Measurements from ENCODE around the gene RRAGD.

Gene RRAGD

DNA sequence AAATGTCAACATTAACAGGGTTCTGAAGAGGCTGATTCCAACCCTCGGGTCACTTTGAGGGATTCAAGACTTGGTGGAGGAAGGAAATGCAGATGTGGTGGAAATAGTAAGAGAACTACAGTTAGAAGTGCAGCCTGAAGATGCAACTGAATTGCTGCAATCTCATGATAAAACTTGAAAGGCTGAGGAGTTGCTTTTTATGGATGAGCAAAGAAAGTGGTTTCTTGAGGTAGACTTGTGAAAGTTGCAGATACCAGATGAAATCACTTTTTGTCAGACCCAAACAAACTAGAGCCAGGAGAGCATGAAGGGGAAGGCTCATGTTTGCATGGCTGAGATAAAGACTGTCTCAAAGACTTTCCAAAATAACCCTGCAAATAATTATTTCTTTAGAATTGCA lies 37.1 kb upstream of the RRAGD start:
- no peak for TF ChIP-seq MYC (IDR thresholded peaks at IDR 0.05; ENCODE audit: low read depth, low read length)
- TF ChIP-seq POLR2A (IDR thresholded peaks at IDR 0.05; ENCODE audit: extremely low read depth, insufficient read length) = no peak
- TF ChIP-seq, protein P1, sequence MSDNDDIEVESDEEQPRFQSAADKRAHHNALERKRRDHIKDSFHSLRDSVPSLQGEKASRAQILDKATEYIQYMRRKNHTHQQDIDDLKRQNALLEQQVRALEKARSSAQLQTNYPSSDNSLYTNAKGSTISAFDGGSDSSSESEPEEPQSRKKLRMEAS (IDR thresholded peaks at IDR 0.05; ENCODE audit: low read depth, low read length) = no peak
- DNase-seq (ENCODE audit: low read depth) = no peak
- no peak overlapping the region for H3K4me3 ChIP-seq (ENCODE audit: low read depth, low read length)

DNA sequence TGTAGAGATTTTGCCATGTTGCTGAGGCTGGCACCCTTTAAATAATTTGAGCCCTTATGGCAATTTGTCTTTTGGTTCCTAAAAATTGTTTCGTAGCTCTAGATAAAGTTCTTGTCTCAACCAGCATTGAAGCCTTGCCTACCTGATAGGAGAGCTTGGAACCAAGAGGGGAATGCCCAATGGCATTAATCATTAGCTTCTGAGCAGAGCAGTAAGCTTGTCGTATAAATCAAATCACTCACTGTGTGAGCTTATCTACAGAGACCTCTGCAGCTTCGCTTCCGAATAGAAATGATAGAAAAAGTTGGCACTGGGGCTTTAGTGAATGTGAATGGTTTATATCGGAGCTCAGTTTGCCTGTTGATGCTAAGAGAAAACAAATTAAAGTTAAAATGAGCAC lies 31.6 kb upstream of the RRAGD start:
- no peak for DNase-seq (ENCODE audit: low read depth)
- H3K4me3 ChIP-seq (ENCODE audit: low read depth, low read length) = no peak overlapping the region
- TF ChIP-seq, protein P1 (IDR thresholded peaks at IDR 0.05; ENCODE audit: low read depth, low read length) = no peak
- TF ChIP-seq MYC (IDR thresholded peaks at IDR 0.05; ENCODE audit: low read depth, low read length) (no peak), POLR2A (IDR thresholded peaks at IDR 0.05; ENCODE audit: extremely low read depth, insufficient read length) (no peak)
- TF ChIP-seq, protein P2, sequence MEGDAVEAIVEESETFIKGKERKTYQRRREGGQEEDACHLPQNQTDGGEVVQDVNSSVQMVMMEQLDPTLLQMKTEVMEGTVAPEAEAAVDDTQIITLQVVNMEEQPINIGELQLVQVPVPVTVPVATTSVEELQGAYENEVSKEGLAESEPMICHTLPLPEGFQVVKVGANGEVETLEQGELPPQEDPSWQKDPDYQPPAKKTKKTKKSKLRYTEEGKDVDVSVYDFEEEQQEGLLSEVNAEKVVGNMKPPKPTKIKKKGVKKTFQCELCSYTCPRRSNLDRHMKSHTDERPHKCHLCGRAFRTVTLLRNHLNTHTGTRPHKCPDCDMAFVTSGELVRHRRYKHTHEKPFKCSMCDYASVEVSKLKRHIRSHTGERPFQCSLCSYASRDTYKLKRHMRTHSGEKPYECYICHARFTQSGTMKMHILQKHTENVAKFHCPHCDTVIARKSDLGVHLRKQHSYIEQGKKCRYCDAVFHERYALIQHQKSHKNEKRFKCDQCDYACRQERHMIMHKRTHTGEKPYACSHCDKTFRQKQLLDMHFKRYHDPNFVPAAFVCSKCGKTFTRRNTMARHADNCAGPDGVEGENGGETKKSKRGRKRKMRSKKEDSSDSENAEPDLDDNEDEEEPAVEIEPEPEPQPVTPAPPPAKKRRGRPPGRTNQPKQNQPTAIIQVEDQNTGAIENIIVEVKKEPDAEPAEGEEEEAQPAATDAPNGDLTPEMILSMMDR (IDR thresholded peaks at IDR 0.05; ENCODE audit: low read depth, low read length) = no peak

DNA sequence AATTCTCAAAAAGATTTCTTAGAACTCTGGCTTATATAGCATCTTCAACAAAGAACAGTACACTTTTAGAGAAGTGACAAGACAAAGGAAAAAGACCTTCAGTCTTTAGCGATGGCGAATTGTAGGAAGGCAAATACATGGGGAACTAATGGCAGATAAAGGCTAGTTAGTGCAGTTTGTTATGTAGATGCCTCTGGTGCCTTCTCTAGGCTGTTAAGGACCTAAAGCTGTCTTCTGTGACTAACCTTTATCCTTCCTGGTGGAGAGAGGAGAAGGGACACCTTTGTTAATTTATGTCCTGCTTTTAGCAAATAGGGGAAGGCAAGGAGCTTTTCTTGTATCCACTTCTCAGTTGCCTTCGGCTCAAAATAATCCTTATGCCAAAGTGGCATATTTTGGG lies 28.1 kb upstream of the RRAGD start:
- DNase-seq (ENCODE audit: low read depth) = no peak
- no peak overlapping the region for H3K4me3 ChIP-seq (ENCODE audit: low read depth, low read length)
- TF ChIP-seq POLR2A (IDR thresholded peaks at IDR 0.05; ENCODE audit: extremely low read depth, insufficient read length) = no peak
- TF ChIP-seq, protein P1 (IDR thresholded peaks at IDR 0.05; ENCODE audit: low read depth, low read length) = no peak
- TF ChIP-seq, protein P2 (IDR thresholded peaks at IDR 0.05; ENCODE audit: low read depth, low read length) = no peak
- TF ChIP-seq MYC (IDR thresholded peaks at IDR 0.05; ENCODE audit: low read depth, low read length) = no peak

DNA sequence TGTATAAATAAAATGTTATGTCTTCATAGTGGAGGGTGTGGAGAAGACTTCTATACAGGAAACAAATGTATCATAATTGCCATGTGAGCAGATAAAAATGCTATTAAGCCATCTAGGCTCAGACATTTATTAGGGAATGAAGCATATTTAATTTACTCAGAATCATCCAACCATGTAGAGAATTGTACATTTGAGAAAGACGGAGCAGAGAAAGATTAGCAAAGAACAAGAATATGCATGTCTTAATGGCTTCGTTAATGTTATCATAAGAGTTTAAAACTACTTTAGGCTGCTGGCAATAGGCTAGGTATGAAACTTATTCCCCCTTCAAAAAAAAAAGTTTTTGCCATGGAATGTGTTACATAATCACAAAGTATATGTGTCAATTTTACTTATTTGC lies 26.9 kb upstream of the RRAGD start:
- H3K4me3 ChIP-seq (ENCODE audit: low read depth, low read length) = no peak overlapping the region
- DNase-seq (ENCODE audit: low read depth) = no peak
- TF ChIP-seq, protein P1 (IDR thresholded peaks at IDR 0.05; ENCODE audit: low read depth, low read length) = no peak
- TF ChIP-seq, protein P2 (IDR thresholded peaks at IDR 0.05; ENCODE audit: low read depth, low read length) = no peak
- TF ChIP-seq POLR2A (IDR thresholded peaks at IDR 0.05; ENCODE audit: extremely low read depth, insufficient read length) (no peak), MYC (IDR thresholded peaks at IDR 0.05; ENCODE audit: low read depth, low read length) (no peak)

DNA sequence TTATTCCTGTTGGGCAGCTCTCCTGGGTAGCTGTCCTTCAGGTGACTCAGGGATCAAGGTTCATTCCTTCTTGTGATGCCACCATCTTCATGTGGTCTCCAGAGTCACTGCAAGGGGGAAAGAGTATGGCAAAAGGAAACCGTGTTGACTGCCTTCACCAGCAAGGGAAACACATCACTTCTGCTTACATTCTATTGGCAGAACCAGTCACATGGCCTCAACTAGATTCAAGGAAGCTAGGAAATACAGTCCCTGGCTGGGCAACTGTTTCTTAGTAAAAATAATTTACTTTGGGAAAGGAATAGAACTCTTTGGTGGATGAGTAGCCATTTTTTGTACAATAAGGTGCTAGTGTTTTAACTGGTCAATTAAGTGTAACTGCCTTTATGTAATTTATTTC lies 26.2 kb upstream of the RRAGD start:
- TF ChIP-seq, protein P1 (IDR thresholded peaks at IDR 0.05; ENCODE audit: low read depth, low read length) = no peak
- TF ChIP-seq, protein P2 (IDR thresholded peaks at IDR 0.05; ENCODE audit: low read depth, low read length) = no peak
- TF ChIP-seq MYC (IDR thresholded peaks at IDR 0.05; ENCODE audit: low read depth, low read length) (no peak), POLR2A (IDR thresholded peaks at IDR 0.05; ENCODE audit: extremely low read depth, insufficient read length) (no peak)
- DNase-seq (ENCODE audit: low read depth) = peak; percentile 10
- H3K4me3 ChIP-seq (ENCODE audit: low read depth, low read length) = no peak overlapping the region

DNA sequence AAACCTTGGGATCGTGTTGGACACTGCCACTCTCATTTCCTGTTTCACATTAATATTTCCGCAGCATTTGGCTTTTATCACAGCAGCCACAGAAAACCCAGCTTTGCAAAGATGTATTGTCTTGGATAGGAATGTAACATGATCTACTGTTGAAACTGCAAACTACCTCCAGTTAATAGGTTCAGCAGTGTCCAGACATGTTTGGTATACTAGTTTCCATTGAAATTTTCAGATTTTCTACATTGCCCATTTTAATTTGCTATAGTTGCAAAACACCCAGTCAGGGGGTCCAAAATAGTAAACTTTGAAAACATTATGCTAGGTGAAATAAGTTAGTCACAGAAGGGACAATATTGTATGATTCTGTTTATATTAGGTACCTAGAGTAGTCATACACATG lies 24.2 kb upstream of the RRAGD start:
- no peak for DNase-seq (ENCODE audit: low read depth)
- no peak for TF ChIP-seq MYC (IDR thresholded peaks at IDR 0.05; ENCODE audit: low read depth, low read length)
- TF ChIP-seq, protein P2 (IDR thresholded peaks at IDR 0.05; ENCODE audit: low read depth, low read length) = no peak
- TF ChIP-seq, protein P1 (IDR thresholded peaks at IDR 0.05; ENCODE audit: low read depth, low read length) = no peak
- no peak for TF ChIP-seq POLR2A (IDR thresholded peaks at IDR 0.05; ENCODE audit: extremely low read depth, insufficient read length)
- no peak overlapping the region for H3K4me3 ChIP-seq (ENCODE audit: low read depth, low read length)

All from NB4 (cell line).